ENCODE results near the gene ATG2B.

DNA sequence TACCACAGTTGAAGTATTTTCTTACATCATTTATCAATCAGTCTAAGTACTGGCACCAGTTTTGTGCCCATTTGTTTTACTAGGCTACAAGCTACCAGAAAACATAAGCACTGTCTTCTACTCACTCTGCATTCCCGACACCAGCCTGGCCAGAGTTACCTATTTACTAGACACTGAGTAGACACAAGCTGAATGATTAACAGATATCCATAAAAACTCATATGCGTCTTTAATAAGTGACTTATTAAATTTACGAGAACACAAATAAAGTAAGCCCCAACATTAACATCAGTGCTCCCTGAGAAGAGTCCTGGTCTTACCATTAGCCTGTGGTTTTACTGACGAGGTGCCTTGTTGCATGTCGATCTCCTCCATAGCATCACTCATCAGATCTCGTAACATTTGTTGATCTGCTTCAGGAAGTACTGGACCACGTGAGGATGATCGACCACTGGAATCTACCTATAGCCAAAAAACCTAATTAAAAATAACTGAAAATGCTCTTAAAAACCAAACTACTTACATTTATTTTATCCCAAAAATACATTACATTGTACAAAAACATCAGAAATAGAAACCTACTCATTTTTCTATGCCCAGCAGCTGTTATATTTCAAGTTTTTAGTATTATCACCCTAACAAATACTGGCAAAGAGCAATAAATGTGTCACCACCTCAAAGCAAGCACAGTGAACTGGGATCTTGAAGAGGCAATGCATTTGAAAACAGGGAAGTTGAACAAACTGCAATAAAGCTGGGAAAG is 53.8 kb downstream of the ATG2B start:
- TF ChIP-seq, protein P1, sequence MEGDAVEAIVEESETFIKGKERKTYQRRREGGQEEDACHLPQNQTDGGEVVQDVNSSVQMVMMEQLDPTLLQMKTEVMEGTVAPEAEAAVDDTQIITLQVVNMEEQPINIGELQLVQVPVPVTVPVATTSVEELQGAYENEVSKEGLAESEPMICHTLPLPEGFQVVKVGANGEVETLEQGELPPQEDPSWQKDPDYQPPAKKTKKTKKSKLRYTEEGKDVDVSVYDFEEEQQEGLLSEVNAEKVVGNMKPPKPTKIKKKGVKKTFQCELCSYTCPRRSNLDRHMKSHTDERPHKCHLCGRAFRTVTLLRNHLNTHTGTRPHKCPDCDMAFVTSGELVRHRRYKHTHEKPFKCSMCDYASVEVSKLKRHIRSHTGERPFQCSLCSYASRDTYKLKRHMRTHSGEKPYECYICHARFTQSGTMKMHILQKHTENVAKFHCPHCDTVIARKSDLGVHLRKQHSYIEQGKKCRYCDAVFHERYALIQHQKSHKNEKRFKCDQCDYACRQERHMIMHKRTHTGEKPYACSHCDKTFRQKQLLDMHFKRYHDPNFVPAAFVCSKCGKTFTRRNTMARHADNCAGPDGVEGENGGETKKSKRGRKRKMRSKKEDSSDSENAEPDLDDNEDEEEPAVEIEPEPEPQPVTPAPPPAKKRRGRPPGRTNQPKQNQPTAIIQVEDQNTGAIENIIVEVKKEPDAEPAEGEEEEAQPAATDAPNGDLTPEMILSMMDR (IDR thresholded peaks at IDR 0.05): no peak
- TF ChIP-seq EZH2 (IDR thresholded peaks at IDR 0.05; ENCODE audit: borderline replicate concordance, insufficient read depth, low read depth, low read length, poor library complexity, severe bottlenecking): no peak
